H1 (cell line): Measurements from ENCODE around the gene ACP2. TPM values are rescaled to one million over a fixed set of nuclear protein-coding genes. Genes with fewer than 3 reads are reported as not detected.

Experiments used
- FOSL1 ChIP-seq: IDR thresholded peaks from 2 replicates; pipeline ENCODE4 v1.6.1; 2011; ENCODE audit warnings: mild to moderate bottlenecking, low read depth, low read length, moderate library complexity; ENCODE audit not compliant: insufficient read depth
- HDAC6 ChIP-seq: IDR thresholded peaks from one replicate; pipeline ENCODE4 v1.7.1; 2012; ENCODE audit warnings: low read depth, mild to moderate bottlenecking, inconsistent platforms, low read length, moderate library complexity
- RXRA ChIP-seq: IDR thresholded peaks from 2 replicates; pipeline ENCODE4 v1.6.1; 2011; ENCODE audit warnings: low read depth, mild to moderate bottlenecking, low read length, moderate library complexity; ENCODE audit not compliant: insufficient read depth
- SP1 ChIP-seq: IDR thresholded peaks from 2 replicates; pipeline ENCODE4 v1.6.1; 2011; ENCODE audit warnings: low read depth, low read length
- SP4 ChIP-seq: IDR thresholded peaks from 2 replicates; pipeline ENCODE4 v1.6.1; 2012; ENCODE audit warnings: low read length, inconsistent platforms
- SRF ChIP-seq: IDR thresholded peaks from 2 replicates; pipeline ENCODE4 v1.6.1; 2011; ENCODE audit warnings: mild to moderate bottlenecking, low read depth, low read length, moderate library complexity
- TAF1 ChIP-seq: IDR thresholded peaks from 2 replicates; pipeline ENCODE4 v1.6.1; 2011; ENCODE audit warnings: mild to moderate bottlenecking, low read depth, low read length
- TAF7 ChIP-seq: optimal IDR thresholded peaks from 2 replicates; pipeline ENCODE3; 2011; ENCODE audit warnings: low read depth, mild to moderate bottlenecking, inconsistent platforms, low read length, moderate library complexity, borderline replicate concordance
- TCF12 ChIP-seq: IDR thresholded peaks from 2 replicates; pipeline ENCODE4 v1.6.1; 2011; ENCODE audit warnings: low read depth, mild to moderate bottlenecking, low read length
- TEAD4 ChIP-seq: IDR thresholded peaks from 2 replicates; pipeline ENCODE4 v1.6.1; 2012; ENCODE audit warnings: low read depth, low read length, inconsistent platforms, mixed read lengths
- ZNF274 ChIP-seq: IDR thresholded peaks from 2 replicates; pipeline ENCODE4 v1.7.0; 2012; ENCODE audit warnings: low read length, borderline replicate concordance; ENCODE audit errors: extremely low read depth
- polyA plus RNA-seq, 7 experiments: library from polyadenylated mRNA; depleted of rRNA in 3 of 7; stranded (reverse) in 5 of 7; unstranded in 2 of 7; fragments of >200 nt in 5 of 7; fragments of 200-250 nt in 2 of 7; gene quantifications; 1 replicate in 5 of 7; 2 replicates in 1 of 7; 4 replicates in 1 of 7; pipeline versions ENCODE4 v1.2.1 to v1.2.3, GENCODE V29; 2011 to 2013; ENCODE audit warnings: missing spikeins in 2 of 7, mixed read lengths in 2 of 7
- total RNA-seq: library from RNA; stranded (reverse); fragmentation: NEBNext Ultra II Directional; extraction: Animal tissue kit (Norgen Biotek cat#: 25700); gene quantifications from 2 replicates; pipeline ENCODE4 v1.2.1, GENCODE V29; 2021
- TF ChIP-seq, protein P1 (sequence below): fragments of 300-600 bp; sonication (generic); IDR thresholded peaks from 2 replicates; pipeline ENCODE4 v1.7.1; 2012; ENCODE audit warnings: low read length, moderate library complexity, mild to moderate bottlenecking, inconsistent platforms; ENCODE audit not compliant: insufficient replicate concordance

The ACP2 gene
- total and polyA plus RNA-seq, 2 of the 8 experiments (the other 6 are each of a cell fraction or from before 2014, with no cell fraction given) = 17.8 to 19.8 TPM

DNA sequence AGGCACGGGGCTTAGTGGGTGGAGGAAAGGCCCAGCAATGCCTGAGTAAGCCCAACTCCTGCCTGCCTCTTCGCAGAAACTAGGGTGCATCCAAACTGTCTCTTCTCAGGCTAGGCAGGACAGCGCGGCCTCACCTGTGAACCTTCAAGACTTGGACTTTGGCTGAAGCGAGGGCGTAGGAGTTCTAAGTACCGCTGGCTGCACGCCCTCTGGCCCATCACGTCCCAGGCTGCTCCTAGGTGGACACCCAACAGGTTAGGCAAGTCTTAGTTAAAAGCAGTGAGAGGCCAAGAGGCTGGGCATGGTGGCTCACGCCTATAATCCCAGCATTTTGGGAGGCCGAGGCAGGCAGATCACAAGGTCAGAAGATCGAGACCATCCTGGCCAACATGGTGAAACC is 35.7 kb downstream of the ACP2 start (continued):
- TF ChIP-seq, protein P1, sequence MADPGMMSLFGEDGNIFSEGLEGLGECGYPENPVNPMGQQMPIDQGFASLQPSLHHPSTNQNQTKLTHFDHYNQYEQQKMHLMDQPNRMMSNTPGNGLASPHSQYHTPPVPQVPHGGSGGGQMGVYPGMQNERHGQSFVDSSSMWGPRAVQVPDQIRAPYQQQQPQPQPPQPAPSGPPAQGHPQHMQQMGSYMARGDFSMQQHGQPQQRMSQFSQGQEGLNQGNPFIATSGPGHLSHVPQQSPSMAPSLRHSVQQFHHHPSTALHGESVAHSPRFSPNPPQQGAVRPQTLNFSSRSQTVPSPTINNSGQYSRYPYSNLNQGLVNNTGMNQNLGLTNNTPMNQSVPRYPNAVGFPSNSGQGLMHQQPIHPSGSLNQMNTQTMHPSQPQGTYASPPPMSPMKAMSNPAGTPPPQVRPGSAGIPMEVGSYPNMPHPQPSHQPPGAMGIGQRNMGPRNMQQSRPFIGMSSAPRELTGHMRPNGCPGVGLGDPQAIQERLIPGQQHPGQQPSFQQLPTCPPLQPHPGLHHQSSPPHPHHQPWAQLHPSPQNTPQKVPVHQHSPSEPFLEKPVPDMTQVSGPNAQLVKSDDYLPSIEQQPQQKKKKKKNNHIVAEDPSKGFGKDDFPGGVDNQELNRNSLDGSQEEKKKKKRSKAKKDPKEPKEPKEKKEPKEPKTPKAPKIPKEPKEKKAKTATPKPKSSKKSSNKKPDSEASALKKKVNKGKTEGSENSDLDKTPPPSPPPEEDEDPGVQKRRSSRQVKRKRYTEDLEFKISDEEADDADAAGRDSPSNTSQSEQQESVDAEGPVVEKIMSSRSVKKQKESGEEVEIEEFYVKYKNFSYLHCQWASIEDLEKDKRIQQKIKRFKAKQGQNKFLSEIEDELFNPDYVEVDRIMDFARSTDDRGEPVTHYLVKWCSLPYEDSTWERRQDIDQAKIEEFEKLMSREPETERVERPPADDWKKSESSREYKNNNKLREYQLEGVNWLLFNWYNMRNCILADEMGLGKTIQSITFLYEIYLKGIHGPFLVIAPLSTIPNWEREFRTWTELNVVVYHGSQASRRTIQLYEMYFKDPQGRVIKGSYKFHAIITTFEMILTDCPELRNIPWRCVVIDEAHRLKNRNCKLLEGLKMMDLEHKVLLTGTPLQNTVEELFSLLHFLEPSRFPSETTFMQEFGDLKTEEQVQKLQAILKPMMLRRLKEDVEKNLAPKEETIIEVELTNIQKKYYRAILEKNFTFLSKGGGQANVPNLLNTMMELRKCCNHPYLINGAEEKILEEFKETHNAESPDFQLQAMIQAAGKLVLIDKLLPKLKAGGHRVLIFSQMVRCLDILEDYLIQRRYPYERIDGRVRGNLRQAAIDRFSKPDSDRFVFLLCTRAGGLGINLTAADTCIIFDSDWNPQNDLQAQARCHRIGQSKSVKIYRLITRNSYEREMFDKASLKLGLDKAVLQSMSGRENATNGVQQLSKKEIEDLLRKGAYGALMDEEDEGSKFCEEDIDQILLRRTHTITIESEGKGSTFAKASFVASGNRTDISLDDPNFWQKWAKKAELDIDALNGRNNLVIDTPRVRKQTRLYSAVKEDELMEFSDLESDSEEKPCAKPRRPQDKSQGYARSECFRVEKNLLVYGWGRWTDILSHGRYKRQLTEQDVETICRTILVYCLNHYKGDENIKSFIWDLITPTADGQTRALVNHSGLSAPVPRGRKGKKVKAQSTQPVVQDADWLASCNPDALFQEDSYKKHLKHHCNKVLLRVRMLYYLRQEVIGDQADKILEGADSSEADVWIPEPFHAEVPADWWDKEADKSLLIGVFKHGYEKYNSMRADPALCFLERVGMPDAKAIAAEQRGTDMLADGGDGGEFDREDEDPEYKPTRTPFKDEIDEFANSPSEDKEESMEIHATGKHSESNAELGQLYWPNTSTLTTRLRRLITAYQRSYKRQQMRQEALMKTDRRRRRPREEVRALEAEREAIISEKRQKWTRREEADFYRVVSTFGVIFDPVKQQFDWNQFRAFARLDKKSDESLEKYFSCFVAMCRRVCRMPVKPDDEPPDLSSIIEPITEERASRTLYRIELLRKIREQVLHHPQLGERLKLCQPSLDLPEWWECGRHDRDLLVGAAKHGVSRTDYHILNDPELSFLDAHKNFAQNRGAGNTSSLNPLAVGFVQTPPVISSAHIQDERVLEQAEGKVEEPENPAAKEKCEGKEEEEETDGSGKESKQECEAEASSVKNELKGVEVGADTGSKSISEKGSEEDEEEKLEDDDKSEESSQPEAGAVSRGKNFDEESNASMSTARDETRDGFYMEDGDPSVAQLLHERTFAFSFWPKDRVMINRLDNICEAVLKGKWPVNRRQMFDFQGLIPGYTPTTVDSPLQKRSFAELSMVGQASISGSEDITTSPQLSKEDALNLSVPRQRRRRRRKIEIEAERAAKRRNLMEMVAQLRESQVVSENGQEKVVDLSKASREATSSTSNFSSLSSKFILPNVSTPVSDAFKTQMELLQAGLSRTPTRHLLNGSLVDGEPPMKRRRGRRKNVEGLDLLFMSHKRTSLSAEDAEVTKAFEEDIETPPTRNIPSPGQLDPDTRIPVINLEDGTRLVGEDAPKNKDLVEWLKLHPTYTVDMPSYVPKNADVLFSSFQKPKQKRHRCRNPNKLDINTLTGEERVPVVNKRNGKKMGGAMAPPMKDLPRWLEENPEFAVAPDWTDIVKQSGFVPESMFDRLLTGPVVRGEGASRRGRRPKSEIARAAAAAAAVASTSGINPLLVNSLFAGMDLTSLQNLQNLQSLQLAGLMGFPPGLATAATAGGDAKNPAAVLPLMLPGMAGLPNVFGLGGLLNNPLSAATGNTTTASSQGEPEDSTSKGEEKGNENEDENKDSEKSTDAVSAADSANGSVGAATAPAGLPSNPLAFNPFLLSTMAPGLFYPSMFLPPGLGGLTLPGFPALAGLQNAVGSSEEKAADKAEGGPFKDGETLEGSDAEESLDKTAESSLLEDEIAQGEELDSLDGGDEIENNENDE = no peak
- TF ChIP-seq FOSL1 = no peak
- TF ChIP-seq SP1 = no peak
- no peak for TF ChIP-seq TAF1
- TF ChIP-seq HDAC6 = no peak
- TF ChIP-seq RXRA = no peak
- TF ChIP-seq TEAD4 = no peak
- TF ChIP-seq TAF7 = no peak
- TF ChIP-seq SRF = no peak
- no peak for TF ChIP-seq TCF12
- no peak for TF ChIP-seq ZNF274
- no peak for TF ChIP-seq SP4
